ENCODE measurements around the gene PANX1.

DNA sequence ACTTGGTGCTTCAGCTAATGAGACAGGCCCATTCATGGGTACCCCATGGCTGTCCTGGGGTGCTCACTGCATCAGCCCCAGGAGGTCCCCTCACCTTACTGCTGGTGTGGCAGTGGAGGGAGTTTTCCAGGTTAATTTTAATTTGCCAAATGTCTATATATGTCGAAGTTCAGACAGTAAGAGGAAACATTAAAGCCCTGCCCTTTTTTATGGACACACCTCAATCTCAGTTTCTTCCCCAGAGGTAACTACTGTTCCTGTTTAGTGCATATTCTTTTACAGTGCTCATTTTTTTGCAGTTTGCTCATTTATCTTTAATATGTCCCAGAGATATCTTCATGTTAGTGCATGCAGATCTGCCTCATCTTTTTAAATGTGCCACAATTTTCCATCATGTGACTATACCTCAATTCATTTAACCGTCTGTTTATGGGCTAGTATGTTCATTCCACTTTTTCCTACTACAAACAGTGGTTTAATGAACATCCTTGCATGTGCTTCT lies 11.6 kb downstream of the PANX1 start:
- TF ChIP-seq CTCF (IDR thresholded peaks at IDR 0.05) (no peak), POLR2A (IDR thresholded peaks at IDR 0.05) (no peak)

Measured in transverse colon (tissue), 3 donors.